Spleen (tissue), 11 donors: ENCODE data around the gene SULT1A2. TPM values are rescaled to one million over a fixed set of nuclear protein-coding genes. Genes with fewer than 3 reads are reported as not detected.

Experiments used
- DNase-seq: peaks from one replicate; pipeline ENCODE4 v3.0.0-alpha.2; 2020
- H3K27ac ChIP-seq, 8 donors: fragments of 200-600 bp; sonication (generic) in 7 of 8; 1 replicate in 4 of 8; 2 replicates in 4 of 8; pipeline versions ENCODE4 v1.5.0 to v1.8.0; 2016 to 2021; ENCODE audit warnings: inconsistent platforms in 4 of 8, mild to moderate bottlenecking in 4 of 8, moderate library complexity in 1 of 8
- H3K27me3 ChIP-seq, 7 donors: fragments of 200-600 bp; sonication (generic) in 6 of 7; replicated peaks in 1 of 7; 1 replicate in 4 of 7; 2 replicates in 3 of 7; pipeline versions ENCODE4 v1.5.0 to v1.8.0; 2016 to 2021; ENCODE audit warnings: inconsistent platforms in 3 of 7, mild to moderate bottlenecking in 1 of 7
- H3K36me3 ChIP-seq, 6 donors: fragments of 200-600 bp; sonication (generic) in 5 of 6; 1 replicate in 4 of 6; 2 replicates in 2 of 6; pipeline versions ENCODE4 v1.5.0 to v1.8.0; 2016 to 2021; ENCODE audit warnings: inconsistent platforms in 2 of 6
- H3K4me1 ChIP-seq, 6 donors: fragments of 200-600 bp; sonication (generic) in 5 of 6; 1 replicate in 3 of 6; 2 replicates in 3 of 6; pipeline versions ENCODE4 v1.5.0 to v1.8.0; 2016 to 2021; ENCODE audit warnings: inconsistent platforms in 3 of 6
- H3K4me3 ChIP-seq, 8 donors: fragments of 200-600 bp; sonication (generic) in 7 of 8; 1 replicate in 4 of 8; 2 replicates in 4 of 8; pipeline versions ENCODE4 v1.5.0 to v1.8.0; 2016 to 2021; ENCODE audit warnings: inconsistent platforms in 4 of 8, mild to moderate bottlenecking in 4 of 8, moderate library complexity in 2 of 8
- H3K9me3 ChIP-seq, 8 donors: fragments of 200-600 bp; sonication (generic) in 7 of 8; 1 replicate in 4 of 8; 2 replicates in 4 of 8; pipeline versions ENCODE4 v1.5.0 to v1.8.0; 2016 to 2021; ENCODE audit warnings: inconsistent platforms in 4 of 8
- POLR2A ChIP-seq, 3 donors: fragments of 450-650 bp; IDR thresholded peaks; one replicate each; pipeline ENCODE4 v1.5.1; 2017; ENCODE audit warnings: antibody characterized with exemption in 3 of 3, mild to moderate bottlenecking in 1 of 3
- POLR2AphosphoS5 ChIP-seq, 3 donors: sonication (generic); formaldehyde crosslinking; IDR thresholded peaks; one replicate each; pipeline ENCODE4 v1.5.1; 2017; ENCODE audit warnings: antibody characterized with exemption in 3 of 3
- WGBS, 5 donors: extraction: QIAGEN DNeasy Blood & Tissue Kit in 3 of 5; methylation state at CpG; one replicate each; pipeline versions ENCODE4 v1.1.5 to v1.1.7; 2013 to 2018; 5-methylcytosine and 5-hydroxymethylcytosine counted together
- intact Hi-C: fragments of 100-400 bp; cut with DNase I; formaldehyde crosslinking; loops from one replicate; pipeline ENCODE4 v1.15.0; 2023; ENCODE audit warnings: low total_unique reads
- polyA plus RNA-seq, 3 donors: library from polyadenylated mRNA; stranded (reverse); fragments of 200-250 nt; gene quantifications; one replicate each; pipeline ENCODE4 v1.2.1, GENCODE V29; 2013
- total RNA-seq, 7 donors: library from RNA; depleted of rRNA in 3 of 7; stranded (reverse); fragments of >200 nt in 3 of 7; fragmentation: NEBNext Ultra II Directional in 4 of 7; extraction: Animal tissue kit (Norgen Biotek cat#: 25700) in 4 of 7; gene quantifications; one replicate each; pipeline versions ENCODE4 v1.1.0 to v1.2.1, GENCODE V29; 2016 to 2021
- TF ChIP-seq, protein P1 (sequence below), 11 experiments: fragments of 200-600 bp in 7 of 11; fragments of 450-650 bp in 4 of 11; sonication (generic) in 4 of 11; IDR thresholded peaks in 8 of 11; conservative IDR thresholded peaks in 3 of 11; 1 replicate in 7 of 11; 2 replicates in 4 of 11; pipeline versions ENCODE4 v1.4.0 to v1.8.0; 2016 to 2021; ENCODE audit warnings: antibody characterized with exemption in 11 of 11, inconsistent platforms in 4 of 11, mild to moderate bottlenecking in 1 of 11
- donor health status: healthy with polysubstance abuse.
- donor health status: DM: no; HTN: no; CAD: no; lungs with moderate emphysema.
- donor health status: DM: no; HTN: no; CAD: no.
- donor health status: Bipolar disorder and iron deficiency.
- donor health status: healthy.
- donor health status: DM: no; HTN: no; CAD: no.
- donor health status: DM: yes; HTN: yes; CAD: no.

SULT1A2 gene
- total and polyA plus RNA-seq, 10 donors = 1.3 to 9.4 (median 4.0) TPM

- no peak overlapping the region for H3K4me3 ChIP-seq
- H3K27ac ChIP-seq = no peak overlapping the region
- H3K4me1 ChIP-seq = no peaks in the 10 kb centered on the region
- H3K9me3 ChIP-seq = no peaks in the 10 kb centered on the region
- TF ChIP-seq, protein P1, sequence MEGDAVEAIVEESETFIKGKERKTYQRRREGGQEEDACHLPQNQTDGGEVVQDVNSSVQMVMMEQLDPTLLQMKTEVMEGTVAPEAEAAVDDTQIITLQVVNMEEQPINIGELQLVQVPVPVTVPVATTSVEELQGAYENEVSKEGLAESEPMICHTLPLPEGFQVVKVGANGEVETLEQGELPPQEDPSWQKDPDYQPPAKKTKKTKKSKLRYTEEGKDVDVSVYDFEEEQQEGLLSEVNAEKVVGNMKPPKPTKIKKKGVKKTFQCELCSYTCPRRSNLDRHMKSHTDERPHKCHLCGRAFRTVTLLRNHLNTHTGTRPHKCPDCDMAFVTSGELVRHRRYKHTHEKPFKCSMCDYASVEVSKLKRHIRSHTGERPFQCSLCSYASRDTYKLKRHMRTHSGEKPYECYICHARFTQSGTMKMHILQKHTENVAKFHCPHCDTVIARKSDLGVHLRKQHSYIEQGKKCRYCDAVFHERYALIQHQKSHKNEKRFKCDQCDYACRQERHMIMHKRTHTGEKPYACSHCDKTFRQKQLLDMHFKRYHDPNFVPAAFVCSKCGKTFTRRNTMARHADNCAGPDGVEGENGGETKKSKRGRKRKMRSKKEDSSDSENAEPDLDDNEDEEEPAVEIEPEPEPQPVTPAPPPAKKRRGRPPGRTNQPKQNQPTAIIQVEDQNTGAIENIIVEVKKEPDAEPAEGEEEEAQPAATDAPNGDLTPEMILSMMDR (IDR thresholded peaks at IDR 0.05 in 8 of 11, conservative IDR thresholded peaks at IDR 0.05 in 3 of 11) = no peak
- TF ChIP-seq POLR2A (IDR thresholded peaks at IDR 0.05) (no peak), POLR2AphosphoS5 (IDR thresholded peaks at IDR 0.05) (no peak)
- H3K27me3 ChIP-seq = no peaks in the 10 kb centered on the region
- intact Hi-C loops = no loop called here
- no peak for DNase-seq
- H3K36me3 ChIP-seq = peaks cover 0 to 73% (median 38%) of the 10 kb centered on the region in 6 donors
- 96 to 98% (median 98%) methylated on average over 14 to 15 of the region's 15 CpGs for WGBS, 5 donors
These were observed 16.0 kb downstream of the SULT1A2 start for GRCh38 chr16:28580726-28581315.

DNA sequence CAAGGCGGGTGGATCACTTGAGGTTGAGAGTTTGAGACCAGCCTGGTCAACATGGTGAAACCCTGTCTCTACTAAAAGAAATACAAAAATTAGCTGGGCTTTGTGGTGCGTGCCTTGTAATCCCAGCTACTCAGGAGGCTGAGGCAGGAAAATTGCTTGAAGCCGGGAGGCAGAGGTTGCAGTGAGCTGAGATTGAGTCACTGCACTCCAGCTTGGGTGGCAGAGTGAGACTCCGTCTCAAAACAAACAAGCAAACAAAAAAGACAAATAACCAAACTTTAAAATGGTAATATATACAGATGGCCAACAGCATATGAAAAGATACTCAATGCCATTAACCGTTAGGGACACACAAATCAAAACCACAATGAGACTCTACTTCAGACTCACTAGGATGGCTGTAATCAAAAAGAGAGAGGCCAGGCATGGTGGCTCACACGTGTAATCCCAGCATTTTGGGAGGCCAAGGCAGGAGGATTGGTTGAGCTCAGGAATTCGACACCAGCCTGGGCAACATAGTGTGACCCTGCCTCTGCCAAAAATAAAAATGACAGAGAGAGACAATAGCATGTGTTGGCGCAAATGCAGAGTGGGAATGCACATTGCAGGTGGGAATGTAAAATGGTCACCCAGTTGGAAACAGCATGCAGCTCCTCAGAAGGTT, 21.3 kb downstream of the SULT1A2 start:
- WGBS, 5 donors = 96 to 98% (median 96%) methylated on average over 8 of the region's 8 CpGs

DNA sequence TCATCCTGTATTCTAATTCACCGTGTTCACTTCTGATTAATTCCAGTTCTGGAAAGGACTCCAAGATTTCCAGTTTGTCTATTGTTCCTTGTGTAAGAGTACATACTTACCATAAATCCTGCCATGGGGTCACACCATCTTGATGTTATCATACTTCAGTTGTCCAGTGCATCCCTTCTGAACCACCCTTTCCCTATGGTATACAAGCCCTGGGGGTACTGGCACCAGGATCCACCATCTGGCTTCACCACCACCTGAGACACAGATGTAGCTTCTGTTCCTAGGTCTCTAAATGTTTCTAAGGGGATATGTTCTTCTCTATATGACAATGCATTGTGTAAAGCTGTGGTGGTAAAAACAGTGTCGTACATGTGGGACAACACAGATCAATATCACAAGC, 21.9 kb downstream of the SULT1A2 start:
- no peaks in the 10 kb centered on the region for H3K27me3 ChIP-seq
- peaks cover 0 to 25% (median 0%) of the 10 kb centered on the region in 6 donors for H3K36me3 ChIP-seq
- peaks cover 0 to 31% (median 19%) of the 10 kb centered on the region in 6 donors for H3K4me1 ChIP-seq
- intact Hi-C loops = no loop called here
- TF ChIP-seq, protein P1 (IDR thresholded peaks at IDR 0.05 in 8 of 11, conservative IDR thresholded peaks at IDR 0.05 in 3 of 11) = no peak
- TF ChIP-seq POLR2AphosphoS5 (IDR thresholded peaks at IDR 0.05) = no peak
- H3K9me3 ChIP-seq = no peaks in the 10 kb centered on the region
- 95 to 100% (median 97%) methylated on average over 2 of the region's 2 CpGs for WGBS, 5 donors
- DNase-seq = no peak
- H3K27ac ChIP-seq = no peak overlapping the region
- H3K4me3 ChIP-seq = no peak overlapping the region

More for the DNA sequence above, 21.3 kb downstream of the SULT1A2 start:
- Histone ChIP-seq H3K36me3 (peaks cover 0 to 32% (median 0%) of the 10 kb centered on the region in 6 donors), H3K4me3 (no peak overlapping the region), H3K4me1 (peaks cover 0 to 31% (median 19%) of the 10 kb centered on the region in 6 donors), H3K27me3 (no peaks in the 10 kb centered on the region), H3K27ac (no peak overlapping the region), H3K9me3 (no peaks in the 10 kb centered on the region)
- no peak for DNase-seq
- intact Hi-C loops = no loop called here
- TF ChIP-seq, protein P1 (IDR thresholded peaks at IDR 0.05 in 8 of 11, conservative IDR thresholded peaks at IDR 0.05 in 3 of 11) = no peak
- TF ChIP-seq POLR2A (IDR thresholded peaks at IDR 0.05) (no peak), POLR2AphosphoS5 (IDR thresholded peaks at IDR 0.05) (no peak)
